Left renal pelvis (tissue), 4 donors: ENCODE results near the gene ZNF19. TPM values are rescaled to one million over a fixed set of nuclear protein-coding genes. Genes with fewer than 3 reads are reported as not detected.

Experiments used
- polyA plus RNA-seq, 4 donors: library from polyadenylated mRNA; unstranded; fragments of 120-200 nt; gene quantifications; one replicate each; pipeline ENCODE4 v1.2.1, GENCODE V29; 2013; ENCODE audit not compliant: insufficient read length in 4 of 4

The ZNF19 gene
- polyA plus RNA-seq, 4 donors = 4.7 to 16.5 (median 15.3) TPM

Other genes starting within 250 kb of the ZNF19 start
- 10 to 100 TPM; 30.1 to 70.1 (median 47.7) TPM for gene CMTR2, start 199.9 kb downstream of the ZNF19 start, polyA plus RNA-seq
- 1 to 10 TPM in 1 of 4 donors, under 1 TPM in 3; 0.11 to 1.3 (median 0.51) TPM for gene CALB2, start 130.6 kb downstream of the ZNF19 start, polyA plus RNA-seq
- not detected for gene TLE7, start 47.3 kb downstream of the ZNF19 start, polyA plus RNA-seq
- 10 to 100 TPM; 17.0 to 20.0 (median 18.0) TPM for gene ZNF23, start 27.1 kb downstream of the ZNF19 start, polyA plus RNA-seq
- under 1 TPM; 0.17 to 0.38 (median 0.29) TPM for gene CHST4, start 37.1 kb upstream of the ZNF19 start, polyA plus RNA-seq
- gene TAT, start 87.8 kb upstream of the ZNF19 start, polyA plus RNA-seq = under 1 TPM; 0.05 to 0.19 (median 0.08) TPM
- gene MARVELD3, start 136.9 kb upstream of the ZNF19 start, polyA plus RNA-seq = 10 to 100 TPM in 3 of 4 donors, under 1 TPM in 1; 0.67 to 17.8 (median 12.1) TPM
- 10 to 100 TPM in 2 of 4 donors, 1 to 10 TPM in 2; 8.8 to 11.8 (median 10.0) TPM for gene PHLPP2, start 235.4 kb upstream of the ZNF19 start, polyA plus RNA-seq